Measurements from ENCODE around the gene SSTR4. TPM values are rescaled to one million over a fixed set of nuclear protein-coding genes. Genes with fewer than 3 reads are reported as not detected.

Gene SSTR4
- total and polyA plus RNA-seq, 2 donors from 2014 or later, result not detected

DNA sequence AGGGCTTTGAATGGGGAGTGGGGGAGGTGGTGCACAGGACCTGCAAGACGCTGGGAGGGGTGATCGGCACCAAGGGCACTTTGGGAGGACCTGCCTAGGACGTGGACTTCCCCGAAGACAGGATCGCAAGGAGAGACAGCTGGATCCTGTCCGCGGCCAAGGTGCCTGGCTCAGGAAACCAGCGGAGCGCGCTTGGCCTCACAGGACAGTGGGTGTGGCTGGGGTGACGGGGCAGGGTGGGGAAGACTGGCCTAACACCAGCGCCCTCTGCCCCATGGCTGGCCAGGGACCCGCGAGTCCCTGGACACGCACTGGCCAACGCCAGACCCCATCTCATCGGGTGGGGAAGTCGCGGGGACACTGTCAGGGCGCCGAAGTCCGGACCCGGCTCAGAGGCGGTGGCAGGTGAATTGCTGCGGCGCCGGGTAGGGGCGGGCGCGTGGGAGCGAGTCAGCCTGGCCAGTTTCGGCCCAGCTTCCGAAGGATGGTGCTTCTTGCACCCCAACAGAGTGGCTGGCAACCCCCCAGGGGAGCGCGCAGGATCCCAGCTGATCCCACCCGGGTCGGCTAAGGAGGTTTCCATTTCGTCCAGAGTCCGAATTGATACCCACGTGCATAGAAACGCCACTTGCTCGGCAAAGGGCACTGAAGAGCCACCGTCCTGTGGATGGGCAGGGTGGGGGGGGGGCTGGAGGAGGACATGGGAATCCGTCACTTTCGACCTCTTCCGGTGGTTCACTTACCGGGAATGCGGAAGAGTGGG, 15.1 kb downstream of the SSTR4 start:
- no peaks in the 10 kb centered on the region for H3K36me3 ChIP-seq (ENCODE audit: control insufficient read depth in 2 of 3, insufficient read depth in 3 of 3, low read length in 3 of 3)
- peaks cover 19% of the 10 kb centered on the region for H3K27me3 ChIP-seq (ENCODE audit: control insufficient read depth, insufficient read depth, low read length)
- FAIRE-seq (no peak), DNase-seq (peak in 4 of 5 donors; percentile 17 to 88 (median 44))
- H3K9me3 ChIP-seq (ENCODE audit: control insufficient read depth in 2 of 3, insufficient read depth in 1 of 3, low read length in 3 of 3), result no peaks in the 10 kb centered on the region
- intact Hi-C loops (cut with DNase I), result no loop called here
- TF ChIP-seq, protein P1, sequence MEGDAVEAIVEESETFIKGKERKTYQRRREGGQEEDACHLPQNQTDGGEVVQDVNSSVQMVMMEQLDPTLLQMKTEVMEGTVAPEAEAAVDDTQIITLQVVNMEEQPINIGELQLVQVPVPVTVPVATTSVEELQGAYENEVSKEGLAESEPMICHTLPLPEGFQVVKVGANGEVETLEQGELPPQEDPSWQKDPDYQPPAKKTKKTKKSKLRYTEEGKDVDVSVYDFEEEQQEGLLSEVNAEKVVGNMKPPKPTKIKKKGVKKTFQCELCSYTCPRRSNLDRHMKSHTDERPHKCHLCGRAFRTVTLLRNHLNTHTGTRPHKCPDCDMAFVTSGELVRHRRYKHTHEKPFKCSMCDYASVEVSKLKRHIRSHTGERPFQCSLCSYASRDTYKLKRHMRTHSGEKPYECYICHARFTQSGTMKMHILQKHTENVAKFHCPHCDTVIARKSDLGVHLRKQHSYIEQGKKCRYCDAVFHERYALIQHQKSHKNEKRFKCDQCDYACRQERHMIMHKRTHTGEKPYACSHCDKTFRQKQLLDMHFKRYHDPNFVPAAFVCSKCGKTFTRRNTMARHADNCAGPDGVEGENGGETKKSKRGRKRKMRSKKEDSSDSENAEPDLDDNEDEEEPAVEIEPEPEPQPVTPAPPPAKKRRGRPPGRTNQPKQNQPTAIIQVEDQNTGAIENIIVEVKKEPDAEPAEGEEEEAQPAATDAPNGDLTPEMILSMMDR (IDR thresholded peaks at IDR 0.05; ENCODE audit: borderline replicate concordance, extremely low read depth, insufficient read depth), result no peak
- peak overlapping the region in 1 of 3 donors; percentile 40 for H3K9ac ChIP-seq (ENCODE audit: low read length in 3 of 3)
- H3K4me1 ChIP-seq (ENCODE audit: control insufficient read depth in 2 of 3, insufficient read depth in 2 of 3, low read depth in 1 of 3, low read length in 3 of 3), result peaks cover 0 to 24% (median 0%) of the 10 kb centered on the region in 3 donors
- H3K27ac ChIP-seq (ENCODE audit: low read depth in 2 of 2, low read length in 2 of 2), result peak overlapping the region; percentile 26 to 71
- H3K4me3 ChIP-seq (ENCODE audit: low read length in 3 of 3), result peak overlapping the region in 2 of 3 donors; percentile 49 to 61

DNA sequence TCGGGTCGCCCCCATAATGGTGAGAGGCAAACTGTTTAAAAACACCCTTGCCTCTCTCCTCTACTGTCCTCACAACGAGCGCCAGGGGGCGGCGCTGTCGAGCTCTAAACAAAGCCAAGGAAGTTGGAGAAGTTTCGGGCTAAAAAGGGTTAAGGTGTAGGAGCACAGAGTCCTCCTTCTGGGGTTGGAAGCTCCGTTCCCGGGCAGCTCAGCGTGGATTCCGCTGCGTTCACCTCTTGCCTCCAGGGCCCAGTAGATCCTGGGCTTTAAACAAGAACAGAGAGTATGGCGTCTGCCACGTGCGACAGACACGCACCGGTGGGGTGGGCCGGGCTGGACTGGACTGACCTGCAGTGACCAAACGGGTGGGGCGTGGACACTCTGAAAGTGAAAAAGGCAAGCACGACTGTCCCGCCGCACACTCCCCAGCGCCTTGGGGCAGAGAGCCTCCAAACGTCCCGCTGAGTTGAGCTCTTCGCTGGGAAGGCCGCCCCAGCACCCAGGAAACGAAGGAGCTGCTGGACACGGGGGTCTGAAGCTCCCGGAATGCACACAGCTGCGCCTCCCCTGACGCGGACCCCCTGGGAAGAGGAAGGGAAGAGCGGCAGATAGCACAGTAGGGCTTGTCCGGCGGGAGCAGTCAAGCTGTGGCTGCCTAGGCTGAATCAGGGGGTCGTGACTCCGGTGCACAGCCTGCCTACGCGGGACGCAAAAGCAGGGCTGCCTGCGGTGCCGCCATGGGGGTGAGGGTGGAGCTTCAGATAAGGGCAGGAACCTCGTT, 15.9 kb downstream of the SSTR4 start:
- H3K27ac ChIP-seq (ENCODE audit: low read depth in 2 of 2, low read length in 2 of 2), result peak overlapping the region; percentile 43 to 54
- H3K9me3 ChIP-seq (ENCODE audit: control insufficient read depth in 2 of 3, insufficient read depth in 1 of 3, low read length in 3 of 3), result no peaks in the 10 kb centered on the region
- TF ChIP-seq, protein P1 (IDR thresholded peaks at IDR 0.05; ENCODE audit: borderline replicate concordance, extremely low read depth, insufficient read depth), result peak; percentile 62
- H3K36me3 ChIP-seq (ENCODE audit: control insufficient read depth in 2 of 3, insufficient read depth in 3 of 3, low read length in 3 of 3), result no peaks in the 10 kb centered on the region
- H3K4me3 ChIP-seq (ENCODE audit: low read length in 3 of 3), result peak overlapping the region; percentile 35 to 61 (median 49)
- peaks cover 18% of the 10 kb centered on the region for H3K27me3 ChIP-seq (ENCODE audit: control insufficient read depth, insufficient read depth, low read length)
- H3K4me1 ChIP-seq (ENCODE audit: control insufficient read depth in 2 of 3, insufficient read depth in 2 of 3, low read depth in 1 of 3, low read length in 3 of 3), result peaks cover 0 to 24% (median 0%) of the 10 kb centered on the region in 3 donors
- DNase-seq, result peak; percentile 88 to 95 (median 90)
- intact Hi-C loops (cut with DNase I), result no loop called here
- peak overlapping the region in 1 of 3 donors; percentile 22 for H3K9ac ChIP-seq (ENCODE audit: low read length in 3 of 3)
- no peak for FAIRE-seq

DNA sequence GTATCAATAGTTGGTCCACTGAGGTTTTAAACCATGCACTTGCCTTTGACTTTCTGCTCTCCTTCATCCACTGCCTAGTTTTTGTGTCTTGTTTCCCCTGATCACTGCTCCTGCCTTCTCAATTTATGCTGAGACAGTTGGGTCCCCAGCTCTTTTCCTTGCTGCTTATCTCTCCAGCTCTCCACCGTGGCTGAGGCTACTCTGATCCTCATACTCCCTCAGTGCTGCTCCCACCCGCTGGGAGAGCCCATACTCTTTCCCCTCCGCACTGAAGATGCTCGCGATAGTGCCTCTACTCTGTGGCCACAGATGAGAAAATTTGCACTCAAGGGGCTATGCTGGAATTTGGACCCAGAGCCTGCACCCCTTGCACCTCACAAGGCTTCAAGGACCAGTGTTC, 17.8 kb downstream of the SSTR4 start:
- no peak for FAIRE-seq
- Histone ChIP-seq H3K4me3 (ENCODE audit: low read length in 3 of 3) (no peak overlapping the region), H3K9ac (ENCODE audit: low read length in 3 of 3) (no peak overlapping the region), H3K9me3 (ENCODE audit: control insufficient read depth in 2 of 3, insufficient read depth in 1 of 3, low read length in 3 of 3) (no peaks in the 10 kb centered on the region), H3K4me1 (ENCODE audit: control insufficient read depth in 2 of 3, insufficient read depth in 2 of 3, low read depth in 1 of 3, low read length in 3 of 3) (peaks cover 0 to 20% (median 0%) of the 10 kb centered on the region in 3 donors), H3K27ac (ENCODE audit: low read depth in 2 of 2, low read length in 2 of 2) (no peak overlapping the region), H3K27me3 (ENCODE audit: control insufficient read depth, insufficient read depth, low read length) (peaks cover 5% of the 10 kb centered on the region), H3K36me3 (ENCODE audit: control insufficient read depth in 2 of 3, insufficient read depth in 3 of 3, low read length in 3 of 3) (no peaks in the 10 kb centered on the region)
- intact Hi-C loops (cut with DNase I), result no loop called here
- DNase-seq, result no peak
- TF ChIP-seq, protein P1 (IDR thresholded peaks at IDR 0.05; ENCODE audit: borderline replicate concordance, extremely low read depth, insufficient read depth), result no peak
